ENCODE results near the gene SKP1.

SKP1 gene

GRCh38 chr5:134128648-134128995 lies 48.1 kb downstream of the SKP1 start:
- TF ChIP-seq CTCF (IDR thresholded peaks at IDR 0.05; ENCODE audit: low read depth, low read length), result no peak
- TF ChIP-seq EZH2phosphoT487 (IDR thresholded peaks at IDR 0.05; ENCODE audit: low read depth), result no peak
- no peak overlapping the region for H3K9ac ChIP-seq (ENCODE audit: low read length)
- no peaks in the 10 kb centered on the region for H3K79me2 ChIP-seq (ENCODE audit: low read length)
- no peak overlapping the region for H3K4me3 ChIP-seq (ENCODE audit: low read length)
- H3K9me3 ChIP-seq (ENCODE audit: insufficient read depth, low read length), result no peaks in the 10 kb centered on the region
- H3K36me3 ChIP-seq (replicated peaks; ENCODE audit: low read depth, low read length), result no peaks in the 10 kb centered on the region
- H3K27me3 ChIP-seq (ENCODE audit: low read depth, low read length), result no peaks in the 10 kb centered on the region
- no peak overlapping the region for H2AFZ ChIP-seq (ENCODE audit: low read depth, low read length)
- H3K4me2 ChIP-seq (ENCODE audit: low read length), result no peak overlapping the region
- no peak overlapping the region for H3K27ac ChIP-seq (ENCODE audit: low read length)
- no peaks in the 10 kb centered on the region for H4K20me1 ChIP-seq (ENCODE audit: insufficient read depth, low read length)
- no peaks in the 10 kb centered on the region for H3K4me1 ChIP-seq (ENCODE audit: low read length)

- Histone ChIP-seq H3K36me3 (replicated peaks; ENCODE audit: low read depth, low read length) (no peaks in the 10 kb centered on the region), H3K9ac (ENCODE audit: low read length) (no peak overlapping the region), H3K79me2 (ENCODE audit: low read length) (no peaks in the 10 kb centered on the region), H3K4me3 (ENCODE audit: low read length) (no peak overlapping the region), H2AFZ (ENCODE audit: low read depth, low read length) (no peak overlapping the region), H3K9me3 (ENCODE audit: insufficient read depth, low read length) (no peaks in the 10 kb centered on the region), H3K27ac (ENCODE audit: low read length) (no peak overlapping the region), H3K4me1 (ENCODE audit: low read length) (no peaks in the 10 kb centered on the region), H4K20me1 (ENCODE audit: insufficient read depth, low read length) (no peaks in the 10 kb centered on the region), H3K27me3 (ENCODE audit: low read depth, low read length) (no peaks in the 10 kb centered on the region), H3K4me2 (ENCODE audit: low read length) (no peak overlapping the region)
- TF ChIP-seq CTCF (IDR thresholded peaks at IDR 0.05; ENCODE audit: low read depth, low read length) (no peak), EZH2phosphoT487 (IDR thresholded peaks at IDR 0.05; ENCODE audit: low read depth) (no peak)
Measured at GRCh38 chr5:134127988-134128647, 48.6 kb downstream of the SKP1 start.

GRCh38 chr5:134127376-134127861 lies 49.3 kb downstream of the SKP1 start:
- Histone ChIP-seq H3K79me2 (ENCODE audit: low read length) (no peaks in the 10 kb centered on the region), H2AFZ (ENCODE audit: low read depth, low read length) (no peak overlapping the region), H3K9me3 (ENCODE audit: insufficient read depth, low read length) (no peaks in the 10 kb centered on the region), H3K4me2 (ENCODE audit: low read length) (no peak overlapping the region), H3K4me1 (ENCODE audit: low read length) (no peaks in the 10 kb centered on the region), H3K27me3 (ENCODE audit: low read depth, low read length) (no peaks in the 10 kb centered on the region), H3K4me3 (ENCODE audit: low read length) (no peak overlapping the region), H3K9ac (ENCODE audit: low read length) (no peak overlapping the region), H4K20me1 (ENCODE audit: insufficient read depth, low read length) (no peaks in the 10 kb centered on the region), H3K36me3 (replicated peaks; ENCODE audit: low read depth, low read length) (no peaks in the 10 kb centered on the region), H3K27ac (ENCODE audit: low read length) (no peak overlapping the region)
- TF ChIP-seq CTCF (IDR thresholded peaks at IDR 0.05; ENCODE audit: low read depth, low read length) (no peak), EZH2phosphoT487 (IDR thresholded peaks at IDR 0.05; ENCODE audit: low read depth) (no peak)

- no peak overlapping the region for H3K4me2 ChIP-seq (ENCODE audit: low read length)
- H2AFZ ChIP-seq (ENCODE audit: low read depth, low read length), result no peak overlapping the region
- H3K9ac ChIP-seq (ENCODE audit: low read length), result no peak overlapping the region
- H4K20me1 ChIP-seq (ENCODE audit: insufficient read depth, low read length), result no peaks in the 10 kb centered on the region
- no peak overlapping the region for H3K27ac ChIP-seq (ENCODE audit: low read length)
- no peak overlapping the region for H3K4me3 ChIP-seq (ENCODE audit: low read length)
- H3K36me3 ChIP-seq (replicated peaks; ENCODE audit: low read depth, low read length), result no peaks in the 10 kb centered on the region
- H3K27me3 ChIP-seq (ENCODE audit: low read depth, low read length), result no peaks in the 10 kb centered on the region
- H3K79me2 ChIP-seq (ENCODE audit: low read length), result no peaks in the 10 kb centered on the region
- H3K9me3 ChIP-seq (ENCODE audit: insufficient read depth, low read length), result no peaks in the 10 kb centered on the region
- H3K4me1 ChIP-seq (ENCODE audit: low read length), result no peaks in the 10 kb centered on the region
- TF ChIP-seq EZH2phosphoT487 (IDR thresholded peaks at IDR 0.05; ENCODE audit: low read depth) (no peak), CTCF (IDR thresholded peaks at IDR 0.05; ENCODE audit: low read depth, low read length) (no peak)
Measured at GRCh38 chr5:134125039-134126015, 51.4 kb downstream of the SKP1 start.
